ENCODE results near the gene KDM5A.

DNA sequence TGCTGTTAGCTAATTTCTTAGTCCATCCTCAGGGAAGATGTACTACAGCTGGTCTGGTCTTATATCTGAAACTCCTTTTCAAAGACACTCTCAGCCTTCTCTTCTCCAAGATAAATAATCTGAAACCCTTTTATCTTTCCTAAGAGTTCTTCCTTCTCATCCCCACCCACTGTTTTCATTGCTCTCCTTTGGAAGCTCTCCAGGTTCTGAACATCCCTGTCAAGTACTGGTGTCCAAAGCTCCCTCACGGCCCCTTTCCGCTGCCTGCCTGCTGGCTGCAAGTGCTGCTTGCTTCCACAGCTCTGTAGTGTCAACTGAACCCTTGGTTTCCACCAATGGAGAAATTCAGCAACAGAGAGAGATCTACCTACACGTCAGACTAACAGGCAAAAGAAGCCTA, 119.9 kb downstream of the KDM5A start:
- TF ChIP-seq, protein P1, sequence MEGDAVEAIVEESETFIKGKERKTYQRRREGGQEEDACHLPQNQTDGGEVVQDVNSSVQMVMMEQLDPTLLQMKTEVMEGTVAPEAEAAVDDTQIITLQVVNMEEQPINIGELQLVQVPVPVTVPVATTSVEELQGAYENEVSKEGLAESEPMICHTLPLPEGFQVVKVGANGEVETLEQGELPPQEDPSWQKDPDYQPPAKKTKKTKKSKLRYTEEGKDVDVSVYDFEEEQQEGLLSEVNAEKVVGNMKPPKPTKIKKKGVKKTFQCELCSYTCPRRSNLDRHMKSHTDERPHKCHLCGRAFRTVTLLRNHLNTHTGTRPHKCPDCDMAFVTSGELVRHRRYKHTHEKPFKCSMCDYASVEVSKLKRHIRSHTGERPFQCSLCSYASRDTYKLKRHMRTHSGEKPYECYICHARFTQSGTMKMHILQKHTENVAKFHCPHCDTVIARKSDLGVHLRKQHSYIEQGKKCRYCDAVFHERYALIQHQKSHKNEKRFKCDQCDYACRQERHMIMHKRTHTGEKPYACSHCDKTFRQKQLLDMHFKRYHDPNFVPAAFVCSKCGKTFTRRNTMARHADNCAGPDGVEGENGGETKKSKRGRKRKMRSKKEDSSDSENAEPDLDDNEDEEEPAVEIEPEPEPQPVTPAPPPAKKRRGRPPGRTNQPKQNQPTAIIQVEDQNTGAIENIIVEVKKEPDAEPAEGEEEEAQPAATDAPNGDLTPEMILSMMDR (IDR thresholded peaks at IDR 0.05): no peak
- no peak for TF ChIP-seq POLR2A (IDR thresholded peaks at IDR 0.05)

Measured in uterus (tissue), 2 donors.